Left kidney (tissue), 8 donors: ENCODE data around the gene GJA10. TPM values are rescaled to one million over a fixed set of nuclear protein-coding genes. Genes with fewer than 3 reads are reported as not detected.
"Not testable (repeated sequence)": the region's sequence is repeated elsewhere in the genome, so short reads cannot be mapped to it uniquely, and the experiment has no call there.

ENCODE experiments used
- DNase-seq: peaks from one replicate; pipeline ENCODE4 v3.0.0-alpha.2; 2013
- long read RNA-seq, 8 donors: transcript quantifications; one replicate each; lab custom pipeline, GENCODE V29; 2026
- polyA plus RNA-seq: library from polyadenylated mRNA; unstranded; fragments of 120-200 nt; gene quantifications from one replicate; pipeline ENCODE4 v1.2.1, GENCODE V29; 2013; ENCODE audit not compliant: insufficient read length

The GJA10 gene
- polyA plus RNA-seq: not detected
- long read RNA-seq, donor 1: 0 reads
- long read RNA-seq, donor 2: 0 reads
- long read RNA-seq, donor 3: 0 reads
- long read RNA-seq, donor 4: 0 reads
- long read RNA-seq, donor 5: 0 reads
- long read RNA-seq, donor 6: 0 reads
- long read RNA-seq, donor 7: 0 reads
- long read RNA-seq, donor 8: 0 reads

GRCh38 chr6:89894169-89894568, at the start of gene GJA10:
Gene GJA10 (plus strand): TSS chr6:89894469. CDS start chr6:89894469, 0 bp downstream.
- DNase-seq: no peak

- not testable (repeated sequence) for DNase-seq
Observed at GRCh38 chr6:89847513-89847912, 46.8 kb upstream of the GJA10 start.

GRCh38 chr6:89853068-89853467, 41.2 kb upstream of the GJA10 start:
- DNase-seq: no peak

GRCh38 chr6:89858041-89858440, 36.2 kb upstream of the GJA10 start:
- DNase-seq: no peak

GRCh38 chr6:89859744-89860143, 34.5 kb upstream of the GJA10 start:
- DNase-seq: no peak

- no peak for DNase-seq
Observed at GRCh38 chr6:89862273-89862672, 32.0 kb upstream of the GJA10 start.

GRCh38 chr6:89862698-89863097, 31.6 kb upstream of the GJA10 start:
- DNase-seq: no peak

GRCh38 chr6:89866024-89866678, 28.1 kb upstream of the GJA10 start:
- DNase-seq: no peak

- DNase-seq: no peak
Observed at GRCh38 chr6:89873721-89874120, 20.5 kb upstream of the GJA10 start.

GRCh38 chr6:89874438-89874837, 19.8 kb upstream of the GJA10 start:
- no peak for DNase-seq

- no peak for DNase-seq
Observed at GRCh38 chr6:89886378-89887120, 7.7 kb upstream of the GJA10 start.

GRCh38 chr6:89887452-89888137, 6.7 kb upstream of the GJA10 start:
- no peak for DNase-seq

- no peak for DNase-seq
Observed at GRCh38 chr6:89888138-89888514, 6.1 kb upstream of the GJA10 start.

GRCh38 chr6:89888871-89889270, 5.4 kb upstream of the GJA10 start:
- DNase-seq: no peak

GRCh38 chr6:89890845-89891528, 3.3 kb upstream of the GJA10 start:
- not testable (repeated sequence) for DNase-seq

GRCh38 chr6:89892577-89892976, 1.7 kb upstream of the GJA10 start:
- DNase-seq: not testable (repeated sequence)

- DNase-seq: peak; percentile 83
Observed at GRCh38 chr6:89895276-89895874, 1.1 kb downstream of the GJA10 start.

- DNase-seq: not testable (repeated sequence)
Observed at GRCh38 chr6:89910001-89910901, 16.0 kb downstream of the GJA10 start.

- DNase-seq: no peak
Observed at GRCh38 chr6:89910902-89911240, 16.6 kb downstream of the GJA10 start.

GRCh38 chr6:89916136-89916920, 22.1 kb downstream of the GJA10 start:
- DNase-seq: no peak
